Measurements from ENCODE around the gene SRSF4.

- TF ChIP-seq, protein P1, sequence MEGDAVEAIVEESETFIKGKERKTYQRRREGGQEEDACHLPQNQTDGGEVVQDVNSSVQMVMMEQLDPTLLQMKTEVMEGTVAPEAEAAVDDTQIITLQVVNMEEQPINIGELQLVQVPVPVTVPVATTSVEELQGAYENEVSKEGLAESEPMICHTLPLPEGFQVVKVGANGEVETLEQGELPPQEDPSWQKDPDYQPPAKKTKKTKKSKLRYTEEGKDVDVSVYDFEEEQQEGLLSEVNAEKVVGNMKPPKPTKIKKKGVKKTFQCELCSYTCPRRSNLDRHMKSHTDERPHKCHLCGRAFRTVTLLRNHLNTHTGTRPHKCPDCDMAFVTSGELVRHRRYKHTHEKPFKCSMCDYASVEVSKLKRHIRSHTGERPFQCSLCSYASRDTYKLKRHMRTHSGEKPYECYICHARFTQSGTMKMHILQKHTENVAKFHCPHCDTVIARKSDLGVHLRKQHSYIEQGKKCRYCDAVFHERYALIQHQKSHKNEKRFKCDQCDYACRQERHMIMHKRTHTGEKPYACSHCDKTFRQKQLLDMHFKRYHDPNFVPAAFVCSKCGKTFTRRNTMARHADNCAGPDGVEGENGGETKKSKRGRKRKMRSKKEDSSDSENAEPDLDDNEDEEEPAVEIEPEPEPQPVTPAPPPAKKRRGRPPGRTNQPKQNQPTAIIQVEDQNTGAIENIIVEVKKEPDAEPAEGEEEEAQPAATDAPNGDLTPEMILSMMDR (IDR thresholded peaks at IDR 0.05; ENCODE audit: insufficient read depth, low read depth, low read length): no peak
- no peak for TF ChIP-seq EZH2 (IDR thresholded peaks at IDR 0.05; ENCODE audit: insufficient read depth, low read length)
These were observed 67.0 kb downstream of the SRSF4 start for GRCh38 chr1:29114654-29115053.
